ENCODE results near the gene PTPN21. TPM values are rescaled to one million over a fixed set of nuclear protein-coding genes. Genes with fewer than 3 reads are reported as not detected.

Gene PTPN21
- polyA plus RNA-seq, 1 of the 3 experiments (the other 2 are of a cell fraction), result 5.6 TPM

- Histone ChIP-seq H3K79me2 (ENCODE audit: insufficient read depth) (peaks cover 61% of the 10 kb centered on the region), H2AFZ (ENCODE audit: low read depth) (no peak overlapping the region), H3K9me3 (no peaks in the 10 kb centered on the region), H3K9me2 (no peaks in the 10 kb centered on the region), H3K4me3 (ENCODE audit: low read depth in 2 of 2, low read length in 1 of 2) (no peak overlapping the region), H3K9ac (no peak overlapping the region), H3K4me1 (ENCODE audit: control insufficient read depth in 1 of 2, insufficient read depth in 2 of 2, low read depth in 1 of 2, low read length in 1 of 2) (peaks cover 0 to 9% of the 10 kb centered on the region in 2 experiments; a peak in 3 of 4 replicates), H3K36me3 (replicated peaks in 1 of 2; ENCODE audit: control insufficient read depth in 1 of 2, insufficient read depth in 2 of 2, low read length in 1 of 2) (peaks cover 56 to 67% of the 10 kb centered on the region in 2 experiments), H3F3A (replicated peaks; ENCODE audit: insufficient read depth) (peaks cover 13% of the 10 kb centered on the region), H4K20me1 (ENCODE audit: insufficient read depth) (peaks cover 32% of the 10 kb centered on the region), H3K27ac (ENCODE audit: low read depth in 2 of 2, low read length in 1 of 2) (no peak overlapping the region), H3K4me2 (no peak overlapping the region), H3K27me3 (ENCODE audit: insufficient read depth) (no peaks in the 10 kb centered on the region)
- 90% methylated on average over 3 of the region's 3 CpGs for WGBS (ENCODE audit: low lambda C conversion rate)
- no peak for DNase-seq
- CTCF ChIA-PET, result interaction anchor here (1.2 kb wide), 1 partner anchor 25 kb away, joined by 3 read pairs; no protein-coding TSS in a partner anchor
- POLR2A ChIA-PET, result no interaction called here
- TF ChIP-seq IRF3 (IDR thresholded peaks at IDR 0.05; ENCODE audit: low read depth, low read length) (no peak), RCOR1 (IDR thresholded peaks at IDR 0.05; ENCODE audit: low read length) (no peak), ELF1 (IDR thresholded peaks at IDR 0.05) (no peak), RFX5 (IDR thresholded peaks at IDR 0.05; ENCODE audit: low read length) (no peak), NFIC (IDR thresholded peaks at IDR 0.05; ENCODE audit: borderline replicate concordance) (no peak), EP300 (IDR thresholded peaks at IDR 0.05; ENCODE audit: borderline replicate concordance in 1 of 2, low read depth in 1 of 2, low read length in 1 of 2) (no peak), MXI1 (IDR thresholded peaks at IDR 0.05; ENCODE audit: low read depth, low read length) (no peak), RXRA (IDR thresholded peaks at IDR 0.05; ENCODE audit: borderline replicate concordance, low read depth) (no peak), FOSL2 (IDR thresholded peaks at IDR 0.05; ENCODE audit: borderline replicate concordance, low read depth) (no peak), GABPA (IDR thresholded peaks at IDR 0.05; ENCODE audit: low read depth) (no peak), NRF1 (IDR thresholded peaks at IDR 0.05; ENCODE audit: low read depth, low read length) (no peak), GATA2 (CRISPR knock-in tag; IDR thresholded peaks at IDR 0.05) (no peak), EZH2phosphoT487 (IDR thresholded peaks at IDR 0.05; ENCODE audit: borderline replicate concordance, low read depth) (no peak), SIN3A (IDR thresholded peaks at IDR 0.05; ENCODE audit: borderline replicate concordance, low read depth, low read length) (no peak), TCF12 (IDR thresholded peaks at IDR 0.05) (no peak), TAF1 (IDR thresholded peaks at IDR 0.05; ENCODE audit: borderline replicate concordance, low read depth, low read length) (no peak)
- TF ChIP-seq, protein P1, sequence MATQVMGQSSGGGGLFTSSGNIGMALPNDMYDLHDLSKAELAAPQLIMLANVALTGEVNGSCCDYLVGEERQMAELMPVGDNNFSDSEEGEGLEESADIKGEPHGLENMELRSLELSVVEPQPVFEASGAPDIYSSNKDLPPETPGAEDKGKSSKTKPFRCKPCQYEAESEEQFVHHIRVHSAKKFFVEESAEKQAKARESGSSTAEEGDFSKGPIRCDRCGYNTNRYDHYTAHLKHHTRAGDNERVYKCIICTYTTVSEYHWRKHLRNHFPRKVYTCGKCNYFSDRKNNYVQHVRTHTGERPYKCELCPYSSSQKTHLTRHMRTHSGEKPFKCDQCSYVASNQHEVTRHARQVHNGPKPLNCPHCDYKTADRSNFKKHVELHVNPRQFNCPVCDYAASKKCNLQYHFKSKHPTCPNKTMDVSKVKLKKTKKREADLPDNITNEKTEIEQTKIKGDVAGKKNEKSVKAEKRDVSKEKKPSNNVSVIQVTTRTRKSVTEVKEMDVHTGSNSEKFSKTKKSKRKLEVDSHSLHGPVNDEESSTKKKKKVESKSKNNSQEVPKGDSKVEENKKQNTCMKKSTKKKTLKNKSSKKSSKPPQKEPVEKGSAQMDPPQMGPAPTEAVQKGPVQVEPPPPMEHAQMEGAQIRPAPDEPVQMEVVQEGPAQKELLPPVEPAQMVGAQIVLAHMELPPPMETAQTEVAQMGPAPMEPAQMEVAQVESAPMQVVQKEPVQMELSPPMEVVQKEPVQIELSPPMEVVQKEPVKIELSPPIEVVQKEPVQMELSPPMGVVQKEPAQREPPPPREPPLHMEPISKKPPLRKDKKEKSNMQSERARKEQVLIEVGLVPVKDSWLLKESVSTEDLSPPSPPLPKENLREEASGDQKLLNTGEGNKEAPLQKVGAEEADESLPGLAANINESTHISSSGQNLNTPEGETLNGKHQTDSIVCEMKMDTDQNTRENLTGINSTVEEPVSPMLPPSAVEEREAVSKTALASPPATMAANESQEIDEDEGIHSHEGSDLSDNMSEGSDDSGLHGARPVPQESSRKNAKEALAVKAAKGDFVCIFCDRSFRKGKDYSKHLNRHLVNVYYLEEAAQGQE (IDR thresholded peaks at IDR 0.05; ENCODE audit: low read depth, low read length), result no peak
- TF ChIP-seq, protein P2, sequence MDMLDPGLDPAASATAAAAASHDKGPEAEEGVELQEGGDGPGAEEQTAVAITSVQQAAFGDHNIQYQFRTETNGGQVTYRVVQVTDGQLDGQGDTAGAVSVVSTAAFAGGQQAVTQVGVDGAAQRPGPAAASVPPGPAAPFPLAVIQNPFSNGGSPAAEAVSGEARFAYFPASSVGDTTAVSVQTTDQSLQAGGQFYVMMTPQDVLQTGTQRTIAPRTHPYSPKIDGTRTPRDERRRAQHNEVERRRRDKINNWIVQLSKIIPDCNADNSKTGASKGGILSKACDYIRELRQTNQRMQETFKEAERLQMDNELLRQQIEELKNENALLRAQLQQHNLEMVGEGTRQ (IDR thresholded peaks at IDR 0.05; ENCODE audit: borderline replicate concordance, low read depth, low read length), result no peak
- TF ChIP-seq, protein P3, sequence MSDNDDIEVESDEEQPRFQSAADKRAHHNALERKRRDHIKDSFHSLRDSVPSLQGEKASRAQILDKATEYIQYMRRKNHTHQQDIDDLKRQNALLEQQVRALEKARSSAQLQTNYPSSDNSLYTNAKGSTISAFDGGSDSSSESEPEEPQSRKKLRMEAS (IDR thresholded peaks at IDR 0.05; ENCODE audit: low read depth), result no peak
Observed at GRCh38 chr14:88568196-88568595, 13.4 kb upstream of the PTPN21 start.

Data from SK-N-SH (cell line).